ENCODE measurements around the gene TCF7L1. TPM values are rescaled to one million over a fixed set of nuclear protein-coding genes. Genes with fewer than 3 reads are reported as not detected.
"Not testable (repeated sequence)": the region's sequence is repeated elsewhere in the genome, so short reads cannot be mapped to it uniquely, and the experiment has no call there.

TCF7L1 gene
- total RNA-seq, 1 experiment from 2014 or later, result not detected

DNA sequence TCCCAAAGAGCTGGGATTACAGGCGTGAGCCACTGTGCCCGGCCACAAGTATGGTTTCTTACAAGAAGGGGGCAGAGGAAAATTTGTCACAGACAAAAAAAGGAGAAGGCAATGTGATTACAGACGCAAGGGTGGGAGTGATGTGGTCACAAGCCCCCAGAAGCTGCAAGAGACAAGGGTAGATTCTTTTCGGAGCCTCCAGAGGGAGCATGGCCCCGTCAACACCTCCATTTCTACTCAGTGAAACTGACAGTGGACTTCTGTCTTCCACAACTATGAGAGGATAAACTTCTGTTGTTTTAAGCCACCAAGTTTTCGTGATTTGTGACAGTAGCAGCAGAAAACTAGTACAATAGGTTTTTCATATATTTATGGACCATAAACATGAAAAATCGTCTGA is 2.1 kb upstream of the TCF7L1 start:
- peak; percentile 36 for DNase-seq (ENCODE audit: low read depth)

DNA sequence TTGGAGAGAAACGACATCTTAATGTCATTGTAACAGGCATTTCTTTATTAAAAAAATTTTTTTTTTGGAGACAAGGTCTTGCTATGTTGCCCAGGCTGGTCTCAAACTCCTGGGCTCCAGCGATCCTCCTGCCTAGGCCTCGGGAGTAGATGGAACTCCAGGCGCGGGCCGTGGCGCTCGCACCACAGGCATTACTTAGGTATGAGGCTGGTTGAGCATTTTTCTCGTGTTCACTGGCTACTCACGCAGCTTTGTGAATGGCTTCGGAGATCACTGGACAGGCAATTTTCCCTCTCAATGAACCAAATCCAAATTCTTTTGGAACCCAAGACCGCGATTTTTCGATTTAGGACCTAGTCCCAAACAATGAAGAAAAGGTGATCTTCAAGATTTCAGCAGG is 795 bp upstream of the TCF7L1 start:
- DNase-seq (ENCODE audit: low read depth), result peak; percentile 21

DNA sequence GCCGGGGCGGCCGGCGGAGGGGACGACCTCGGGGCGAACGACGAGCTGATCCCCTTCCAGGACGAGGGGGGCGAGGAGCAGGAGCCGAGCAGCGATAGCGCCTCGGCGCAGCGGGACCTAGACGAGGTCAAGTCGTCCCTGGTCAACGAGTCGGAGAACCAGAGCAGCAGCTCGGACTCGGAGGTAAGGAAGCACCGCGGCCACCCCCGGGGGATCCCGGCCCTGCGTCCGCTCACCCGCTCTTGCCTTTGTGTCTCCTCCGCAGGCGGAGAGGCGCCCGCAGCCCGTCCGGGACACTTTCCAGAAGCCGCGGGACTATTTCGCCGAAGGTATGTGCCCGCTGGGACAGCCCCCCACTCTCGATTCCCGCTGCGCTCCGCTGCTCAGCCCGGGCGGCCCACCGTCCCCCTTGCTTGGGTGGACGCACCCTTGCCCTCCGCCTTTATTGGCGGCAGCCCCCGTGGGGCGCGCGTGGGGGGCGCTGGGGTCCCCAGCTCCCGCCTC is 611 bp downstream of the TCF7L1 start:
- peak; percentile 52 for DNase-seq (ENCODE audit: low read depth)

DNA sequence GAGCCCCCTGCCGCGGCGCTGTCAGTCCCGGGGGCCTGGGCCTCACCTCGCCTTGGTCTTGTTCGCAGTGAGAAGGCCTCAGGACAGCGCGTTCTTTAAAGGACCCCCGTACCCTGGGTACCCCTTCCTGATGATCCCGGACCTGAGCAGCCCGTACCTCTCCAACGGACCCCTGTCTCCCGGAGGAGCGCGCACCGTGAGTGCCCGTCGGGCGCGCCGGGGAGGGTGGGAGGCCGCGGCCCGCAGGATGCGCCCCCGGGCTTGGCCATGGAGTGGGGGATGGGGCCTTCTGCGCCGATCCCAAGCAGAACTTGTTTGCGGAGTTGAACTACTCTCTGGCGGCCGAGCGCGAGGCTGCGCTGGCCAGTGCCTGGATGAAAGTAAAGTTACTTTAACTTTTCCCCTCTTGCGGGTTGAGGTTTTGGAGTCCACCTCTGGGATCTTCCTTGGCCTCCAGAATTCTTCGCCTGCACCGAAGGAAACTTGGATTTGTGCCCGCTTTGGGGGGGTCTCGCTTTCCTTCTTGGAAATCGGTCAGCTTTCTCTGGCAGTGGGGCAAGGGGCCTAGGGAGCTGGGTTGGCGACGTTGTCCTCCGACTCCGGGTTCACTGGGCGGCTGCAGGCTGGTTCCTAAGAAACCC is 1.2 kb downstream of the TCF7L1 start:
- no peak for DNase-seq (ENCODE audit: low read depth)

DNA sequence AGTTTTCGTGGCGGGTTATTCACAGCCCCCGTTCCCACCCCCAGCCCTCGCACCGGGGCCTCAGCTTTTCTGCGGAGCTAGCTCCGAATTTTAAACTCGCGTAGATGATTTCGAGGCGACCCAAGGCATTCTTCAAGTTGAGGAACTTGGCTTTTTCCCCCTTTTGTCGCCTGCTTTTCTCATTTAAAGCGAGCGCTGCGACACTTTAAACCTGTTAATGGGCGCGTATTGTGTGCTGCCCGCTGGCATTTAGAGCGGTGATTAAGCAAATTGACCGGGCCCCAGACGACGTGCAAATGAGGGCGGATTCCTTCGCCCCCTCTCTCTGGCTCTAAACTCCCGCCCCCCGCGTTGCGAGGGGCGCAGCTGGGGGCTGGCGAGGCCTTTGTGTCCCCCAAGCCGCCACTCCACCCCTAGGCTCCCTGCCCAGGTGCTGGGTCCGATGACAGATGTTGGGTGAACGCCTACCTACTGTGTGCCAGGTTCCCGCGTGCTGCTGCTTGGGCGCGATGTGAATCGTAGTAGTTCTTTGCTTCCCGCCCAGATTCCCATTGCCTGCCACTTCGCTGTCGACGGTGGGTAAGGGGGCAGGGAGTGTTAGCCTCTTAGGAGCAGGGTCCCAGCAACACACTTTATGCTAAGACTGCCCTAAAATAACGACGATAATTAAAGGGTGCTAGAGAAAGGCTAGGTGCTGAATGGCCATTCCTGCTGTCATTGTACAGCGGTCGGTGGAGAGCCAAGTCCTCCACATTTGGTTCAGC is 1.9 kb downstream of the TCF7L1 start:
- no peak for DNase-seq (ENCODE audit: low read depth)

DNA sequence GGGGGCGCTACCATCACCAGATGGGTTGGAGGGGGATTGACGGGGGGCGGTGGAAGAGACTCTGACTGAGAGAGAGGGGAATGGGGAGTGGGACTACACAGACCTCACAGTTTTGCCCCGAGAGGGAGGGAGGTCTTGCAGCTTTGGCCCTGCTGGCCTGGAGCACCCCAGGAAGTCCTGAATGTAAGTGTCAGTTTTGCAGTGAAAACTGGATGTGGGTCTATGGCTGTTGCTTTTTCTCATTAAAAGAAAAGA is 2.4 kb downstream of the TCF7L1 start:
- no peak for DNase-seq (ENCODE audit: low read depth)

DNA sequence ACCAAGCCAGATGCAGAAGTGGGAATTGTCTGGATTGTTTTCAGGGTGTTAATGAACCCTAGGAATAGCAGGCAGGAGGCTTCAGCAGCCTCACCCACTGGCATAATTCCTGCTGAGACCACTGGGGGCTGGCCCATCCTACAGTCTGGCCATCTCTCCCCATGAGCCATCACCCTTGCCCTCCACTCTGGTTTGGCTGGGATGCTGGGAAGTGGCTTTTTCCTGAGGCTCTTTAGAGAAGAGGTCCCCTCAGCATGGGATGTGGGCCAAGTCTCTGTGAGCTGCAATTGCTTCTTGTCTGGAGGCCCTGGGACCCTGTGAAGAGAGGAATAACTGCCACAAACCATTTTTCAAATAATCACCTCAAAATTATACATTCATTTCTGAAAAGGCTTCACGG is 4.0 kb downstream of the TCF7L1 start:
- no peak for DNase-seq (ENCODE audit: low read depth)

DNA sequence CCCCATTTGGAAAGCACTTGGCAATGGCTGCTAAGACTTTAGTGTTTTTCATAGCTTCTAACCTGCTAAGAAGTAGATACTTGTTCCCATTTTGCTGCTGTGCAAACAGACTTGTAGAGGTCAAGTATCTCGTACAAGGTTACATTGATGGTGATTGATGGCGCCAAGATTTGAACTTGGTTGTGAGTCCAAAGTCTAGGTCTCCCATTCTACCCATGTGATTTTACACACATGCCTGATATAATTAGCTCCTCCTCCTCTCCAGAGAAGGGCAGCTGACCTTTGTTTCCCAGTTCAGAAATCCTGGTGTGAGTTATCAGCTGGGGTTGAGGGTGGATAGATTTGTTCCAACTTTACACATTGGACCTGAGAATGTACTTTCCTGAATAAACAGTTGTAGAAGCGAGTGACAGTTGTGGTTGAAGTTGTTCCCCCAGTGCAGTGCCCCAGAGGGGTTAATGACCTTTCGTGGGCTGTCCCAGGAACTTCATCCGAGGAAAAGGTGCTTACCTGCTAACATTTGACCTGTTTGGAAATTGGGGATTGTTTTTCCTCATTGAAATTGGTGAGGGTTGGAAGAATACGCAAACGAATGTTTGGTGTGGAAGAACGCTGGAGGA is 10.4 kb downstream of the TCF7L1 start:
- DNase-seq (ENCODE audit: low read depth), result no peak

DNA sequence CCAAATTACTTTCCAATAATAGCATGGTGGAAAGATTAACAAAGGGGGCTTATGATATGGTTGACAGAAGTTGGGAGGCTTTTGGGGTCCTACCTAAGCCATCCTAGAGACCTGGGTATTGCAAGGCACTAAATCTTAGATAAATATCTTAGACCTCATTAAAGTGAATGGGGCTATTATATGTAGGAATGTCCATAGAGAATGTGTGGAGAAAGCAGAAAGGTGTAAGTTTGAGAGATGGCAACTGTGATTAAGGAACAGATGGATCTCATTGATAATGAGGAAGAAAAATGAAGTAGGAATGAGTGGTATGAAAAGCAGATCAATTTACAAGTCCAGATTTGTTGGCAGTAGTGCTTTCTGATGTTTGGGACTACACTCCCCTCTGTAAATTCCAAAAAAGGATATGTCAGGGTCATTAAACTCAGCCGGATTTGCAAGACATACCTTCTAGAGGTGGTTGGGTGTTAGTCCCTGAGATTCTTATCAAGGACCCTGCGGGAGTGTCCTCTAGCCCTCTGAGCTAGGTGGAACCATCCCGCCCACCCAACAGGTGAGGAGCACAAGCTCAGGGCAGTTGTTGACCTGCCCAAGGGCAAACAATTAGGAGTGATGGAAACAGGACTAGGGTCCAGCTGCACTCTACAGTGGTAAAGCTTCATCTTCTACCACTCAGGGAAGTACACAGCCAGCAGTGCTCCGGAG is 12.1 kb downstream of the TCF7L1 start:
- DNase-seq (ENCODE audit: low read depth), result no peak

DNA sequence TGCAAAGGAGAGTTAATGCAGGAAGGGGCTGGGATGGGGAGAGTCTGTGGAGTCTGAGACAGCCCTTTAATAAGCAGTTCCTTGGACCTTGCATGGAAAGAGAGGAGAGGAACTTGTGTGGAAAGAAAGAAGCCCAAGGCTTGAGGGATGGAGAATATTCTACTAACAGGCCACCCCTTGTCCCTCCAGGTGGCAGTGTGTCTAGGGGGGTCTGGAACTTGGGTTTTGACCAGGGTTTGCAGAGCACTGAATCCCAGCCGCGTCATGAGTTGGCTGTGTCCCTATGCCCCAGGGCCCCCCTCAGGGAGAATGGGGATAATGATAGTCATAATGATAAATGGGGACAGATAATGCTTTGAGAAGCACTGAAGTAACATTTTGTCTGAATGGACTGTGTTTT is 15.0 kb downstream of the TCF7L1 start:
- no peak for DNase-seq (ENCODE audit: low read depth)

DNA sequence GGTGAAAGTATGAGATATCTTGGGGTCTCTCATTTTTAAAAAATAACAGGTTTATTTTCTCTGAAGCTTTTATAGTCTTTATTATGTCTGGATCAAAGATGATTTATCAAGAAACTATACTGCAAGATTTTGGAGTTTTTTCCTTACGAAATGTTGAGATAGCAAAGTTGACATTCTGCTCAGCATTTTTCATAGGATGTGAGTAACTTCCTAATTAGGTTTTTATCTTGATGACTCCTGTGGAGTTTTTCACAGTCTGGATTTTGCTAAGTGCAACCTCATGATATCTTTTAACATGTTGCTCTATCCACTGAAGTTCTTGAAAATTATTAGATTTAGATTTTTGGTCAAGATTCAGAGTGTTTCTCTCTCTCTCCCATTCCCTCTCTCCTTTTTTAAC is 17.8 kb downstream of the TCF7L1 start:
- DNase-seq (ENCODE audit: low read depth), result no peak

DNA sequence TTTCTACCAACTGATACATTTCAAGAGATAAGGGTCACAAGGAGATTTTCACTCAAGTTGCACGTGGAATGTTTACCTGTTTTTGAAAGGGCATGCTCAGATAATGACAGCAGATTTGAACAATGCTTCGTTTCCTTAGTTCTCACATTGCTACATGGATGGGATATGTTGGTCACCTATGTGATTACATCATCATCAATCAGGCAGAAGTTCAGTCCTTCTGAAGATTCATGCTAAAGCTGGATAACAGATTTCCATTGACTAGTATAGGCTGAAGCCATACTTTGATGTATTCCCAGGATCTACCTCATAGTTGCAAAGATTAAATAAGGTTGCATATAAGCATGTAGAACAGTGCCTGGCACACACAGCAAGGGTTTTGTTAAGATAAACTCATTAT is 19.7 kb downstream of the TCF7L1 start:
- no peak for DNase-seq (ENCODE audit: low read depth)

DNA sequence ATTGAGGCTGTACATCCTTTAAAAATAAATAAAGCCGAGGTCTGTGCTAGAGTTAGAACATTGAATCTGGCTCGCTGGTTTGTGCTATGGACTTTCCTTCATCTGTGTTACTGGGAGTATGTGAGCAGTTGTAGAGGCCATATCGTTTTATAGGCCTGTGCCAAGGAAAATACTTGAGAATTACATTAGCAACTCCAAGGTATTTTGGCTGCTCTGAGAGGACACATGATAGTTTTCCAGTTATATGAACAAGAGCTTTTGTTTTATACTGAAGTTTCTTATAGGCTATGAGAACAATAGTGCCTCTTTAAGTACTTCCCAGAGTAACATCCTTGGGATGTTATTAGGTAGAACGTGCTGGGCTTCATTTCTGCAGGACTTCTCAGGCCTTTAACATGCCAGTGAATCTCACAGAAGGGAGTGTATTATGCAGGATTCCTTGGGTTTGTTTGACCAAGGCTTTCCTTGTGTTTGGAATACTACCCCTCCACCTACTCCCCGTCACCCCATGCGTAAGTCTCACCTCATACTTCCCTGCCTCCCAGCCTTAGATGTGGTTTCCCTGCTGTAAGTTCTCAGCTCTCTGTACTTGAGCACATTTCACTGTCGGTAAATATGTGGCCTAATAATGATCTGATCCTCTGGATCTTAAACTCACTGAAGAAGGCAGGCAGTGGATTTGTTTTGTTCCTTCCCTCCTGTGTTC is 21.0 kb downstream of the TCF7L1 start:
- no peak for DNase-seq (ENCODE audit: low read depth)

DNA sequence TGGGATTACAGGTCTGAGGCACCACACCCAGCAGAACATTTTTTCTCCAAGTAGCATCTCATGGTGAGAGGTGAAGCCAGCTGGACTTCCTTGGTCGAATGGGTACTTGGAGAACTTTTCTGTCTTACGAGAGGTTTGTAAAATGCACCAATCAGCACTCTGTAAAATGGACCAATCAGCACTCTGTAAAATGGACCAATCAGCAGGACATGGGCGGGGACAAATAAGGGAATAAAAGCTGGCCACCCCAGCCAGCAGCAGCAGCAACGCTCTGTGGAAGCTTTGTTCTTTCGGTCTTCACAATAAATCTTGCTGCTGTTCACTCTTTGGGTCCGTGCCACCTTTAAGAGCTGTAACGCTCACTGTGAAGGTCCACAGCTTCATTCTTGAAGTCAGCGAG is 21.9 kb downstream of the TCF7L1 start:
- not testable (repeated sequence) for DNase-seq (ENCODE audit: low read depth)

DNA sequence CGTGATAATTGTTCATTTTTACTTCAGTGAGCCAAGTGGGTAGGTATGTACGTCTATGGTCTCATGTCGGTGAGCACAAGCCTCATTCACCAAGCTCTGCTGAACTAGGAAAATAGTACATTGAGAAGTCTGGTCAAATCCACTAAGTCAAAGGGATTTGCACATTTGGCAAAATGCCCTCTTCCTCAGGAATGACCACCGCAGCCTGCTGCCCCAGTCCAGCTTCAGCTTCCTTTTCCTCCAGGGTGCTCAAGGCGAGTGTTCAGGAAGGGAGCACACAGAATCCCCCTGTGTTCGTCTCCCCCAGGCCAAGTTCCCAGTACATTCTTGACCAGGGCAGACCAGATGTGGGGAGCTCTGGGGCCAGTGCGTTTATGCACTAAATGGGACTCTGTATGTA is 23.0 kb downstream of the TCF7L1 start:
- DNase-seq (ENCODE audit: low read depth), result peak; percentile 56

DNA sequence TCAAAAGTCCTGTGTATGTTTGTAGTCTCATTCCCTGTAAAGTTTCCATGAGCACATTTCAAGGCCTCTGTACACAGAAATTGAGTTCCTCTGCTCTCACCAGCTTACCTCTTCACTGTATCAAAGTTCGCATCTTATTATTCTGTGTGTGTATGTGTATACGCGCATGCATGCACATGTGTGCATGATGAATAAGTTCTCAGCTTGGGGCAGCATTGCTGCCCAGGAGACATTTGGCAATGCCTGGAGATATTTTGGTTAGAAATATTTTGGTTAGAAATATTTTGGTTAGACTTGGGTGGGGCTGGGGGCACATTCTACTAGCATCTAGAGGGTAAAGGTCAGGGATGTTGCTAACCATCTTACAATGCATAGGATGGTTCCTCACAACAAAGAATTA is 23.4 kb downstream of the TCF7L1 start:
- no peak for DNase-seq (ENCODE audit: low read depth)

DNA sequence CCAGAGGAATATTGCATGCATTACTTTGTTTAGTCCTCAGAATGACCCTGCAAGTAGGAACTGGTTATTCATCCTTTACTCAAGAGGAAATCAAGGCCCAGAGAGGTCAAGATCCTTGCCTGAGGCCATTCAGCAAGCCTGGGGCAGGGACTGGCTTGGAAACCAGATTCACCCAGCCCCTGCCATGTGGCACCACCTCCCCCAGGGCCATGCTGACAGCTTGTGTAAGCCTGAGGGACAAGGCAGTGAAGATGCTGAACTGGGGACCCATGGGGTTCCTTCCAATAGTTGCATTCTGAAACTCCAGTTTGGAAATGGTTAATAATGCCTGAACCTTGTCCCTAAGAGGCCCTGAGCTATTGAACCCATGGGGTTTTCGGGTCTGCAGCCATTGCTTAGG is 24.2 kb downstream of the TCF7L1 start:
- DNase-seq (ENCODE audit: low read depth), result no peak

DNA sequence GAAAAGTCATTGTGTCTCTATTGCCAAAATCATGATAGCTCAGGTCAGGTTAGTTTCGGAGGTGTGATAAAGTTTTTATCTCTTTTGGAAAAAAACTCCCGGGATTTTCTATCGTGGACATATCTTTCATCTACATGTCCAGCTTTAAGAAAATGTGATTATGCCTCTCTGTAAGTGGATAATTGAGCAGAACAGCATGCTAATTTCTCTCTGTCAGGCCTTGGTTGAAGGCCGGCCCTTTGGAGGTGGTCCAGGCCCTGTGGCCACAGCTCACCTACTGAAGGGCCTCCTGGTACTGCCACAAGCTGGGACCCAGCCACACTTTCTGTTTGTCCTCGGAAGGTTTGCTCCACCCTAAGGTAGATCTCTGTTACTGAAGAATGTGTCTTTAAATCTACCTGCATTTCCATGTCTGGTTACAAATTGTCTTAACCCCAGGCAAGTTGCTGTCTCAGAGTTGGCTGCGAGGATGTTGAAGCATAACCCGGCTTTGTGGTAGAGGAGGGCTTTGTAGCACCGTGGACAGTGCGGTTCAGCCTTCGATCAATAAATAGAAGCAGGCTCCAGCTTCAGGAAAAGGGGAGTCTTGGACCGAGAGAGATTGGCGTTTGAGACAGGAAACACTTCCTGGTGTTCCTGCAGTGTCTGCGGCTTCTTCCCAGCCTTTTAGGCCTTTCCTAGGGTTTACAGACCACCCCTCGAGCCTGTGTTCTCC is 25.5 kb downstream of the TCF7L1 start:
- DNase-seq (ENCODE audit: low read depth), result no peak

DNA sequence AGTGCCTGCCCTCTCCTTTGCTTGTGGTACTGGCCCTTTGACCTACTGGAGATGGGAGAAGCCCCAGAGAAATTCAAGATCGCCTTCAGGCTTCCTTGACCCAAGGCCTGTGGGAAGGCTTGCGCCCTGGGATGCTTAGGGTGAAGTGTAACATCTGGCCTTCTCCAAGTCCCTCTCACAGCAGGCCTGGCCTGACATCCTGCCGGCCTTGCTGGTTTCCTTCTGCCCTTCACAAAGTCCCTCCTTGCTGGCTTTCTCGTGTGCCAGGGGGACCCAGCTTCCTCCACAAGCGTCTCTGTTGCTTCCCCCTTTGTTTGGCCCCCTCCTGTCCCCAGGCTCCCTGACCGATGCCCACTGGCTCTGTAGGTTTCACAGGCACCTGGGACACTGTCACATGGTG is 26.4 kb downstream of the TCF7L1 start:
- no peak for DNase-seq (ENCODE audit: low read depth)

DNA sequence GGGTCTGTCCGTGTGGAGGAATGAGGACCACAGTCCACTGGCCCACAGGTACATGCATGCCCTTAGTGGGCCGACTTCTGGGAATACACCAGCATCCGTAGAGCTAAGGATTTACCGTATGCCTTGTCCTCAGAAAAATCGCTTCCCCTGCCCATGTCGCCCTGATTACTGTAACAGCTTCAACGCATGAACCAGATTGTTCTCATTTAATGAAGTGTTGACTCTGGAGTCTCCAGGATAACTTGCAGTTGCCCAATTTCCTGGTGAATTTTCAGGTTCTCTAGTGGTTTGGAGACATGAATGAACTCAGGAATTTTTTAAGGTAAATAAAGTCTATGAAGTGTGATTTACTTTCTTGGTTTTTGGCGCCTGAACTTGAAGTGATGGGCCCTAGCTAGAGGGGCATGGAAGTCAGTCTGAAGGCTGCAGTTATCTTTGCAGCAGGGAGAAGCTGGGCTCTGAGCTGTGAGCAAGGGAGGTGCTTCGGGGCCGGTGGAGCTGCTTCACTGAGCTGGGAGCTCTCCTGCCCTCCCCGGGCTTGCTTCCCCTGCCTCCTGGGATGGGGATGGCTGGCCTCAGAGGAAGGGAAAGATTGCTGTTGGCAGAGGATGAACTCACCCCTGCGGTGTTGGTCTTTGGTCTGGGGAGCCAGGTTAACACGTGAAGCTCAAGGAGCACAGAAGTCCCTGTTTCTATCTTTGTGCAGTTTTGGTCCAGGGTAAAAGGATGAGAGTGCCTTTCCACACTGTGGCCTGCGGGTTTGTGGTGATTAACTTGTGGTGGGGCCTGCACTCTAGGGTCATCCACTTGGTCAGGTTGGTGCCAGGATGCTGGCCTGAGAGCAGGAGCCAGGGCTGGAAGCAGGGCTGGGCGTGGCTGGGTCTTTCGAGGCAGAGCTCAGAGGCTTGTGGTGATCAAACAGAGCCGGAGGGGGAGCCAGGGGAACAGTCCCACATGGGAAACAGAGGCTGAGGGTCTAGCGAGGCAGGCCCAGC is 28.1 kb downstream of the TCF7L1 start:
- DNase-seq (ENCODE audit: low read depth), result peak; percentile 75
